ENCODE measurements around the gene ACSL1.

DNA sequence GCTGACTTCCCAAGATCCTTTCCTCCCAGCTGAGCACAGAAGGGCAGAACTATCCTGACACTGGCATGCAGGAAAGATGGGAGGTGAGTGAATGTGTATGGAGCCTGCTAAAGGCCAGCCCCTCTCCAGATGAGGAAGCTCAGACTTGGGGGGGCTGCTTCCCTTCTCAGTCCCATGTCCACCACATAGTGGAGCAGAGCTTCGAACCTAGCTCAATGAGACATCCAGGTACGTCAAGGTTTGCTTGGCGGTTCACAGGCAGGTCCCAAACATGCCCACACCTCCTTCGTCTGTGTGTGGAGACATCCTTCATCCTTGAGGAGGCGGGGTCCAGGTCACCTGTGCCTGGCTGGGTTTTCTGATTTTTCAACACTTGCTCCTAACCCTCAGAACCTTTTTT is 31.3 kb downstream of the ACSL1 start:
- TF ChIP-seq, protein P1, sequence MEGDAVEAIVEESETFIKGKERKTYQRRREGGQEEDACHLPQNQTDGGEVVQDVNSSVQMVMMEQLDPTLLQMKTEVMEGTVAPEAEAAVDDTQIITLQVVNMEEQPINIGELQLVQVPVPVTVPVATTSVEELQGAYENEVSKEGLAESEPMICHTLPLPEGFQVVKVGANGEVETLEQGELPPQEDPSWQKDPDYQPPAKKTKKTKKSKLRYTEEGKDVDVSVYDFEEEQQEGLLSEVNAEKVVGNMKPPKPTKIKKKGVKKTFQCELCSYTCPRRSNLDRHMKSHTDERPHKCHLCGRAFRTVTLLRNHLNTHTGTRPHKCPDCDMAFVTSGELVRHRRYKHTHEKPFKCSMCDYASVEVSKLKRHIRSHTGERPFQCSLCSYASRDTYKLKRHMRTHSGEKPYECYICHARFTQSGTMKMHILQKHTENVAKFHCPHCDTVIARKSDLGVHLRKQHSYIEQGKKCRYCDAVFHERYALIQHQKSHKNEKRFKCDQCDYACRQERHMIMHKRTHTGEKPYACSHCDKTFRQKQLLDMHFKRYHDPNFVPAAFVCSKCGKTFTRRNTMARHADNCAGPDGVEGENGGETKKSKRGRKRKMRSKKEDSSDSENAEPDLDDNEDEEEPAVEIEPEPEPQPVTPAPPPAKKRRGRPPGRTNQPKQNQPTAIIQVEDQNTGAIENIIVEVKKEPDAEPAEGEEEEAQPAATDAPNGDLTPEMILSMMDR (IDR thresholded peaks at IDR 0.05), result no peak
- TF ChIP-seq ZFX (IDR thresholded peaks at IDR 0.05; ENCODE audit: borderline replicate concordance), result no peak
